ENCODE measurements around the gene LNX1. TPM values are rescaled to one million over a fixed set of nuclear protein-coding genes. Genes with fewer than 3 reads are reported as not detected.

LNX1 gene
- total RNA-seq (1 to 10 TPM in 4 of 7 donors, under 1 TPM in 3; 0.35 to 4.4 (median 1.5) TPM), polyA plus RNA-seq (1 to 10 TPM; 1.0 to 2.2 TPM)
- long read RNA-seq, donor 1, partial matches to known transcripts = 13 of 15 reads
- long read RNA-seq, donor 1, other reads (novel, unspliced or antisense) = 2 of 15 reads
- long read RNA-seq, donor 2 = 0 reads
- long read RNA-seq, donor 3, partial matches to known transcripts = 0 of 4 reads
- long read RNA-seq, donor 3, other reads (novel, unspliced or antisense) = 4 of 4 reads

- no peaks in the 10 kb centered on the region for H3K9me3 ChIP-seq
- intact Hi-C loops (cut with DNase I) = no loop called here
- no peak for TF ChIP-seq EP300 (IDR thresholded peaks at IDR 0.05)
- no peak for TF ChIP-seq CTCF (IDR thresholded peaks at IDR 0.05)
- TF ChIP-seq POLR2A (IDR thresholded peaks at IDR 0.05) = no peak
- no peaks in the 10 kb centered on the region for H3K36me3 ChIP-seq
- H3K4me3 ChIP-seq = no peak within 1 kb of the TSS
- 73 to 80% (median 75%) methylated on average over 13 of the region's 13 CpGs for WGBS, 3 donors
- H3K27ac ChIP-seq = no peak within 1 kb of the TSS
- no peak for DNase-seq
- no peaks in the 10 kb centered on the region for H3K27me3 ChIP-seq
- peaks cover 2% of the 10 kb centered on the region for H3K4me1 ChIP-seq (ENCODE audit: insufficient read depth)
These were observed at the start of gene LNX1 for GRCh38 chr4:53591372-53591892. Gene LNX1 (minus strand): TSS chr4:53591486. CDS start chr4:53574002, 17,484 bp downstream.

GRCh38 chr4:53640576-53641453, 49.5 kb upstream of the LNX1 start:
- no peak for DNase-seq
- 79 to 84% (median 83%) methylated on average over 10 of the region's 10 CpGs for WGBS, 3 donors
- H3K27me3 ChIP-seq = no peaks in the 10 kb centered on the region
- no peaks in the 10 kb centered on the region for H3K36me3 ChIP-seq
- peaks cover 3% of the 10 kb centered on the region for H3K4me1 ChIP-seq (ENCODE audit: insufficient read depth)
- no peak overlapping the region for H3K27ac ChIP-seq
- no peaks in the 10 kb centered on the region for H3K9me3 ChIP-seq
- intact Hi-C loops (cut with DNase I) = no loop called here
- no peak overlapping the region for H3K4me3 ChIP-seq
- TF ChIP-seq EP300 (IDR thresholded peaks at IDR 0.05) (no peak), POLR2A (IDR thresholded peaks at IDR 0.05) (no peak), CTCF (IDR thresholded peaks at IDR 0.05) (no peak)

- intact Hi-C loops (cut with DNase I) = no loop called here
These were observed 47.6 kb upstream of the LNX1 start for GRCh38 chr4:53638919-53639318.

More at GRCh38 chr4:53638919-53639318, 47.6 kb upstream of the LNX1 start:
- H3K4me1 ChIP-seq (ENCODE audit: insufficient read depth) = peaks cover 6% of the 10 kb centered on the region
- no peaks in the 10 kb centered on the region for H3K27me3 ChIP-seq
- H3K9me3 ChIP-seq = no peaks in the 10 kb centered on the region
- no peak overlapping the region for H3K27ac ChIP-seq
- TF ChIP-seq POLR2A (IDR thresholded peaks at IDR 0.05) (no peak), CTCF (IDR thresholded peaks at IDR 0.05) (no peak), EP300 (IDR thresholded peaks at IDR 0.05) (no peak)
- no peak for DNase-seq
- H3K36me3 ChIP-seq = no peaks in the 10 kb centered on the region
- H3K4me3 ChIP-seq = no peak overlapping the region
